Measurements from ENCODE around the gene CTNNA2. TPM values are rescaled to one million over a fixed set of nuclear protein-coding genes. Genes with fewer than 3 reads are reported as not detected.
"Not testable (repeated sequence)": the region's sequence is repeated elsewhere in the genome, so short reads cannot be mapped to it uniquely, and the experiment has no call there.

Gene CTNNA2
- total and polyA plus RNA-seq, 7 experiments from 2014 or later: not detected

- ChIA-PET POLR2A (no interaction called here), CTCF (no interaction called here)
- no peaks in the 10 kb centered on the region for H3K9me3 ChIP-seq (ENCODE audit: control insufficient read depth in 2 of 3, low read length in 3 of 3)
- H3K4me3 ChIP-seq (ENCODE audit: low read length): no peak overlapping the region
- Mint-ChIP-seq H3K36me3 (no peaks in the 10 kb centered on the region), H3K27ac (no peak overlapping the region), H3K27me3 (no peaks in the 10 kb centered on the region), H3K4me1 (no peaks in the 10 kb centered on the region), H3K4me3 (no peak overlapping the region), H3K9me3 (peaks cover 0 to 24% (median 4%) of the 10 kb centered on the region in 11 donors)
- intact Hi-C loops (cut with micrococcal nuclease): no loop called here
- no peaks in the 10 kb centered on the region for H3K36me3 ChIP-seq (ENCODE audit: control insufficient read depth in 2 of 3, insufficient read depth in 3 of 3, low read length in 3 of 3)
- H3K27ac ChIP-seq (ENCODE audit: low read depth, low read length): no peak overlapping the region
- no peak for DNase-seq
- no peaks in the 10 kb centered on the region for H3K27me3 ChIP-seq (ENCODE audit: control insufficient read depth in 2 of 2, insufficient read depth in 2 of 2, low read length in 2 of 2)
- no peaks in the 10 kb centered on the region for H3K4me1 ChIP-seq (ENCODE audit: control insufficient read depth in 2 of 2, insufficient read depth in 2 of 2, low read length in 2 of 2)
- ATAC-seq: no peak
These were observed 677.3 kb downstream of the CTNNA2 start for GRCh38 chr2:80190166-80190565.

GRCh38 chr2:80193566-80193965, 680.7 kb downstream of the CTNNA2 start:
- H3K27ac ChIP-seq (ENCODE audit: low read depth, low read length): no peak overlapping the region
- Mint-ChIP-seq H3K4me3 (no peak overlapping the region), H3K27me3 (peaks cover 0 to 4% (median 0%) of the 10 kb centered on the region in 5 donors), H3K36me3 (peaks cover 0 to 3% (median 0%) of the 10 kb centered on the region in 5 donors), H3K9me3 (peaks cover 0 to 17% (median 5%) of the 10 kb centered on the region in 11 donors), H3K4me1 (no peaks in the 10 kb centered on the region), H3K27ac (no peak overlapping the region)
- DNase-seq: no peak
- no peaks in the 10 kb centered on the region for H3K4me1 ChIP-seq (ENCODE audit: control insufficient read depth in 2 of 2, insufficient read depth in 2 of 2, low read length in 2 of 2)
- no peaks in the 10 kb centered on the region for H3K9me3 ChIP-seq (ENCODE audit: control insufficient read depth in 2 of 3, low read length in 3 of 3)
- no peaks in the 10 kb centered on the region for H3K36me3 ChIP-seq (ENCODE audit: control insufficient read depth in 2 of 3, insufficient read depth in 3 of 3, low read length in 3 of 3)
- H3K4me3 ChIP-seq (ENCODE audit: low read length): no peak overlapping the region
- POLR2A ChIA-PET: no interaction called here
- CTCF ChIA-PET: no interaction called here
- H3K27me3 ChIP-seq (ENCODE audit: control insufficient read depth in 2 of 2, insufficient read depth in 2 of 2, low read length in 2 of 2): no peaks in the 10 kb centered on the region
- no peak for ATAC-seq
- intact Hi-C loops (cut with micrococcal nuclease): no loop called here

- Mint-ChIP-seq H3K27me3 (peaks cover 0 to 4% (median 0%) of the 10 kb centered on the region in 5 donors), H3K36me3 (peaks cover 0 to 3% (median 0%) of the 10 kb centered on the region in 5 donors), H3K27ac (no peak overlapping the region), H3K9me3 (peaks cover 0 to 21% (median 5%) of the 10 kb centered on the region in 11 donors), H3K4me1 (no peaks in the 10 kb centered on the region), H3K4me3 (no peak overlapping the region)
- ChIA-PET POLR2A (no interaction called here), CTCF (no interaction called here)
- intact Hi-C loops (cut with micrococcal nuclease): no loop called here
- H3K9me3 ChIP-seq (ENCODE audit: control insufficient read depth in 2 of 3, low read length in 3 of 3): no peaks in the 10 kb centered on the region
- no peak overlapping the region for H3K4me3 ChIP-seq (ENCODE audit: low read length)
- no peaks in the 10 kb centered on the region for H3K36me3 ChIP-seq (ENCODE audit: control insufficient read depth in 2 of 3, insufficient read depth in 3 of 3, low read length in 3 of 3)
- H3K4me1 ChIP-seq (ENCODE audit: control insufficient read depth in 2 of 2, insufficient read depth in 2 of 2, low read length in 2 of 2): no peaks in the 10 kb centered on the region
- ATAC-seq: no peak
- no peak for DNase-seq
- no peaks in the 10 kb centered on the region for H3K27me3 ChIP-seq (ENCODE audit: control insufficient read depth in 2 of 2, insufficient read depth in 2 of 2, low read length in 2 of 2)
- H3K27ac ChIP-seq (ENCODE audit: low read depth, low read length): no peak overlapping the region
These were observed 682.2 kb downstream of the CTNNA2 start for GRCh38 chr2:80195034-80195433.

- DNase-seq: no peak
- Mint-ChIP-seq H3K27ac (no peak overlapping the region), H3K36me3 (peaks cover 0 to 3% (median 0%) of the 10 kb centered on the region in 5 donors)
These were observed 685.2 kb downstream of the CTNNA2 start for GRCh38 chr2:80198042-80198441.

GRCh38 chr2:80199504-80199903, 686.7 kb downstream of the CTNNA2 start:
- no peak overlapping the region for H3K4me3 ChIP-seq (ENCODE audit: low read length)
- H3K36me3 Mint-ChIP-seq: peaks cover 0 to 3% (median 0%) of the 10 kb centered on the region in 5 donors
- DNase-seq: no peak
- no peaks in the 10 kb centered on the region for H3K9me3 ChIP-seq (ENCODE audit: control insufficient read depth in 2 of 3, low read length in 3 of 3)
- CTCF ChIA-PET: no interaction called here
- no peaks in the 10 kb centered on the region for H3K27me3 ChIP-seq (ENCODE audit: control insufficient read depth in 2 of 2, insufficient read depth in 2 of 2, low read length in 2 of 2)
- no peaks in the 10 kb centered on the region for H3K4me1 Mint-ChIP-seq
- no peaks in the 10 kb centered on the region for H3K4me1 ChIP-seq (ENCODE audit: control insufficient read depth in 2 of 2, insufficient read depth in 2 of 2, low read length in 2 of 2)
- H3K4me3 Mint-ChIP-seq: no peak overlapping the region
- H3K9me3 Mint-ChIP-seq: peaks cover 6 to 35% (median 12%) of the 10 kb centered on the region in 11 donors
- no peak overlapping the region for H3K27ac Mint-ChIP-seq
- no peaks in the 10 kb centered on the region for H3K36me3 ChIP-seq (ENCODE audit: control insufficient read depth in 2 of 3, insufficient read depth in 3 of 3, low read length in 3 of 3)
- no peak for ATAC-seq
- H3K27me3 Mint-ChIP-seq: peaks cover 0 to 4% (median 0%) of the 10 kb centered on the region in 5 donors
- H3K27ac ChIP-seq (ENCODE audit: low read depth, low read length): no peak overlapping the region
- intact Hi-C loops (cut with micrococcal nuclease): no loop called here
- POLR2A ChIA-PET: no interaction called here

More at GRCh38 chr2:80198042-80198441, 685.2 kb downstream of the CTNNA2 start:
- no peaks in the 10 kb centered on the region for H3K4me1 ChIP-seq (ENCODE audit: control insufficient read depth in 2 of 2, insufficient read depth in 2 of 2, low read length in 2 of 2)
- peaks cover 0 to 4% (median 0%) of the 10 kb centered on the region in 5 donors for H3K27me3 Mint-ChIP-seq
- H3K4me3 Mint-ChIP-seq: no peak overlapping the region
- no peak overlapping the region for H3K4me3 ChIP-seq (ENCODE audit: low read length)
- ATAC-seq: no peak
- intact Hi-C loops (cut with micrococcal nuclease): no loop called here
- POLR2A ChIA-PET: no interaction called here
- H3K4me1 Mint-ChIP-seq: no peaks in the 10 kb centered on the region
- no peaks in the 10 kb centered on the region for H3K27me3 ChIP-seq (ENCODE audit: control insufficient read depth in 2 of 2, insufficient read depth in 2 of 2, low read length in 2 of 2)
- no peak overlapping the region for H3K27ac ChIP-seq (ENCODE audit: low read depth, low read length)
- no peaks in the 10 kb centered on the region for H3K9me3 ChIP-seq (ENCODE audit: control insufficient read depth in 2 of 3, low read length in 3 of 3)
- peaks cover 1 to 28% (median 8%) of the 10 kb centered on the region in 11 donors for H3K9me3 Mint-ChIP-seq
- CTCF ChIA-PET: no interaction called here
- no peaks in the 10 kb centered on the region for H3K36me3 ChIP-seq (ENCODE audit: control insufficient read depth in 2 of 3, insufficient read depth in 3 of 3, low read length in 3 of 3)

- H3K4me1 Mint-ChIP-seq; DNase-seq; POLR2A ChIA-PET; H3K27ac ChIP-seq (ENCODE audit: low read depth, low read length); H3K9me3 ChIP-seq (ENCODE audit: control insufficient read depth in 2 of 3, low read length in 3 of 3); H3K27me3 Mint-ChIP-seq; intact Hi-C loops (cut with micrococcal nuclease); CTCF ChIA-PET; H3K4me3 ChIP-seq (ENCODE audit: low read length); H3K36me3 Mint-ChIP-seq; H3K4me3 Mint-ChIP-seq; H3K36me3 ChIP-seq (ENCODE audit: control insufficient read depth in 2 of 3, insufficient read depth in 3 of 3, low read length in 3 of 3); H3K27ac Mint-ChIP-seq; H3K4me1 ChIP-seq (ENCODE audit: control insufficient read depth in 2 of 2, insufficient read depth in 2 of 2, low read length in 2 of 2); ATAC-seq; H3K27me3 ChIP-seq (ENCODE audit: control insufficient read depth in 2 of 2, insufficient read depth in 2 of 2, low read length in 2 of 2): not testable (repeated sequence)
- H3K9me3 Mint-ChIP-seq: peaks cover 7 to 38% (median 14%) of the 10 kb centered on the region in 11 donors
These were observed 691.1 kb downstream of the CTNNA2 start for GRCh38 chr2:80203929-80204328.

- H3K27ac ChIP-seq (ENCODE audit: low read depth, low read length): no peak overlapping the region
- intact Hi-C loops (cut with micrococcal nuclease): no loop called here
- no peaks in the 10 kb centered on the region for H3K36me3 ChIP-seq (ENCODE audit: control insufficient read depth in 2 of 3, insufficient read depth in 3 of 3, low read length in 3 of 3)
- H3K4me3 ChIP-seq (ENCODE audit: low read length): no peak overlapping the region
- no peak overlapping the region for H3K27ac Mint-ChIP-seq
- H3K9me3 Mint-ChIP-seq: peaks cover 6 to 38% (median 17%) of the 10 kb centered on the region in 11 donors
- no peaks in the 10 kb centered on the region for H3K36me3 Mint-ChIP-seq
- H3K9me3 ChIP-seq (ENCODE audit: control insufficient read depth in 2 of 3, low read length in 3 of 3): no peaks in the 10 kb centered on the region
- ATAC-seq: no peak
- H3K4me3 Mint-ChIP-seq: no peak overlapping the region
- ChIA-PET CTCF (no interaction called here), POLR2A (no interaction called here)
- H3K4me1 ChIP-seq (ENCODE audit: control insufficient read depth in 2 of 2, insufficient read depth in 2 of 2, low read length in 2 of 2): no peaks in the 10 kb centered on the region
- H3K4me1 Mint-ChIP-seq: no peaks in the 10 kb centered on the region
- H3K27me3 ChIP-seq (ENCODE audit: control insufficient read depth in 2 of 2, insufficient read depth in 2 of 2, low read length in 2 of 2): no peaks in the 10 kb centered on the region
- no peak for DNase-seq
- H3K27me3 Mint-ChIP-seq: no peaks in the 10 kb centered on the region
These were observed 692.6 kb downstream of the CTNNA2 start for GRCh38 chr2:80205498-80205897.
